Cerebellar nuclear complex (tissue), 1 donor: ENCODE data around the gene METTL26.
A peak's percentile ranks its signal among the peaks of the same experiment; 100 is the strongest.

Experiments
- DNase-seq, 2 experiments: peaks; one replicate each; lab custom pipeline; 2025; lab: John Stamatoyannopoulos, UW

METTL26 gene

DNA sequence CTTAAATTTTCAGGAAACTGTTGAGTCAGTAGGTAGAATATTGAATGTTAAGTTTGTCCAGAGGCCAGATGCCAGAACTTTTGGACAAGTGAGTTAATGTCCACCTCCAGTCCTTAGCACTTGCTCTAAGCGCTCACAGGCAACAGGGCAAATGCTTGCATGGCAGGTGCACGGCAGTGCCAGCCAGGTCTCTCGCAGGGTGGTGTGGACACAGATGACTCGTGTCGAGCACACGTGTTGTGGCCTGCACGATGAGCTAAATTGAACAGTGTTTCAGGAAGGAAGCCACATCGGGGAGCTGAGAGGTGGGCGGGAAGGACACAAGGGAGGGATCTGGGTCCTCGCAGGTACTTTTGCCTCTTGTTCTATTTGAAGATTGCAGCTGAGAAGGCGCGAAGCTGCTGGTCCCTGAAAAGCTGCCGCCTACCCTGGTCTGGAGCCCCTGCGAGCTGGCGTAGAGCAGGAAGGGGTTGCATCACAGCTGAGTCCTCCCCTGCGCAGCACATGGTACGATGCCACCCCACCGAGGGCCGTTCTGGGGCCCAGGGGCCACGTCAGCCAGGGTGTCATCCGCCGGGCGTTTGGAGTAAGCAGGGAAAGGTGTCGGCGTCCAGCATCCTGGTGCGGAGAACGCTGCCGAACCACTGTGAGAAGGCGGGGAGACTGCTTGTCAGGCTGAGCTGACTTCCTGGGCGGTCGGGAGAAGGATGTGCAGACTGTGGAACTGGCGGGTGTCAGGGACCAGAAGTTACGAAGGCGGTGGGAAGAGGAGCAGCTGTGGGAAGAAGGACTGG is 40.0 kb downstream of the METTL26 start:
- peak; percentile 28 to 45 for DNase-seq

DNA sequence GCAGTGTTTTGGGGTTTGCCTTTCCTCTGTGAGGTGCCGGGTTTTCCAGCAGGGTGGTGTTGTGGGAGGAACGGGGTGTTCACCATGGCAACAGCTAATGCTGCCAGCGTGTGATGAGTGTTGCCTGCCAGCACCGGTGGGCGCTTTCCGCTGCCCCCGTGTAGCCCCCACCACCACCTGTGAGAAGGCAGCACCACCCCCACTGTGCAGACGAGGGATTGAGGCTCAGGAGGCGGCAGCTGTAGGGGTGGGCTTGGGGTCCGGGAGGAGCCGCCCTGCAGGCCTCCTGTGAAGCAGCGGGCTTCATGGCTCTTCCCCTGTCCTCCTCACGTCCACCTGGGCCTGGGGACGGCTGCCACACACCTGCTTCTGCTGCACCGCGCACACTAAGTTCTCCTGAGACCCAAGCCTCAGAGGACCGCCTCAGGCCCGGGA is 41.0 kb downstream of the METTL26 start:
- no peak for DNase-seq

DNA sequence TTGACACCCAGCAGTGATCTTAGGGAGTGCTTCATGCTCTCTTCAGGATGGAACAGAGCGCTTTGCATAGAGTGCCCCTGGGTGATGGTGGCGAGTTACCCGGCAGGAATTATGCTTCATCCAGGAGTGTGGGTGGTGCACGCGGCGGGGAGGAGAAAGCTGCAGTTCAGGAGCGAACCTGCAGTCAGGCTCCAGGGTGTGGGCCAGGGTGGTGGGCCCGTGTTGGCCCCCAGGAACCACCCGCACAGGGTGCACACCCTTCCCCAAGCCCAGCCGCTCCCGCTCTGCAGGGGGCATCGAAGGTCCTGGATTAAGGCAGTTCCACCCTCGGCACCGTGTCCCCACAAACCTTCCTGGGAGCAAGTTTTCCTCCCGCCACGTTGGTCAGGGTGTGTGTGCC is 42.3 kb downstream of the METTL26 start:
- DNase-seq = no peak

DNA sequence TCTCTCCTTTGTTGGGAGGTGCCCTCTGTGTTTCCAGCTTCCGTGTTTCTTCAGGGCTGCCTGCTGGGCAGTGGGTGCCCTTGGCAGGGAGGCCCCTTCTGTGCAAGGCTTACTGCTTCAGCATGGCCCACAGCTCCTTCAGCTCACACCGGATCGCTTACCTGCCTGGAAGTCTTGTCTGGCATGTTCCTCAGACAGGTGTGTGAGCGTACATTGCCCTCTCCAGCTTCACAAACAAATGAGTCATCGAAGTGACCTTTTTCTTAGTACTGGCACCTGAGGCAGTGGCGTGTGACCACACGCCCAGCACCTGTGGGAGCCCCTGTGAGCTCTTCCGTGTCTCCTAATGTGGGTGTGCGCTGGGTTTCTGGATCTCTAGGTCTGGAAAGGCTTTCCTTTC is 42.7 kb downstream of the METTL26 start:
- DNase-seq = no peak

DNA sequence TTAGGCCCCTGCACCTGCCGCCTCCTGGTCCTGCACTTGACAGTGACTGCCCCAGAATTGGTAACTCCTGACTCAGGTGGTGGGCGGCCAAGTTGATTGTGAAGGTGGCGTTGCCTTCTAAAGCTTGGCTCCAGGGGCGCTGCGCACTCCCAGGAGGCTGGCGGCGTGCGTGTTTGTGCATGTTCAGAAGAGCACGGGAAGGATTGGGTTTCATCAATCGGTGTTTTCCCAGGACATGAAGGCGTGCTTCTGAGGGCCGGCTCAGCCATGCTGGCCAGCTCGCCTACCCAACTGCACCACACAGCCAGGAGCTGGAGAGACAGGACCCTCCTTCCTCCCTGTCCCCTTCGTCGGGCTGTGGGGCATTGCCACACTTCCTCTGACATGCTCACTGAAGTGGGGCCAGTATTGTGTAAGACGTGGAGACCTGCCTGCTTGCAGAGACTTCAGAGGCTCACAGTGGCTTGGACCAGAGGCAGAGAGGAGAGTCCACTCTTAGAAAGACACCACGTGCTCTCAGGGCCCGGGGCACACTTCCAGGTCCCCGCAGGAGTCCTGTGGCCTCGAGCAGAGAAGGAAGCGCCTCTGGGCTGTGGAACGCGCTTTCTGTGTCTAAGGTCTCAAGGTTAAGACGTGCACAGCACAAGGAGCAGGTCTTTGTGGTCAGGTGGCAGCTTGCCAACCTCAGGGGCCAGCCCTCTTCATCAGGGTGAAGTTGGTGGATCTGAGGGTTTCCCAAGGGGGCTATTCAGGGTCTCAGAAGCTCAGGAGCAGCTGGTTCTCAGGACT is 43.4 kb downstream of the METTL26 start:
- DNase-seq = no peak

DNA sequence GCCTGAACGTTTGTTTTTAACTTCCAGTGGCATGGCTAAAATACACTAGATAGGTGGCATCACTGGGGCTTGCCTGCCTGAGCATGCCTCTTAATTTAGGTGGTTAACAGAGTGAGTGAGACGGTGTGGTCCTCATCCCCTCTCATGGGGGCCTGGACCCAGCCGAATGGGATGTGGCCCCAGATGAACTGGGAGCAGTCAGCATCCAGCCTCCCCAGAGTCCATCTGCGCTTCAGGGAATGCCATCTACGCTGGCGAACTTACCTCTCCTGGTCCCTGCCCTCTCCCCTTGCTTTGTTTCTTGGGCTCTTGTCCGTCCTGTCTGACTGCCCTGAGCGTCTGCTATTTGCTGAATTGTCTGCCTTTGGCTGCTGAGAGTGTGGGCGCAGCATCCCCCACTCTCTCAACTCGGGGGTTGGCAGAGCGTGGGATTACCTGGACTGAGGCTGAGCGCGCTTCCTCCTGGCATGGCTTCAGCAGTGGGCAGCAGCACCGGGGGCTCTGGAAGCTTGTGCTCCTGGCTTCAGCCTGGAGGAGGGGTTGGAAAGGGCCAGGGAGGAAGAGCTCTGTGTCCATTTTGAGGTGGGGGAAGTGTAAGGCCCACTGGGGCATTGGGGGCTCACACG is 44.1 kb downstream of the METTL26 start:
- no peak for DNase-seq

DNA sequence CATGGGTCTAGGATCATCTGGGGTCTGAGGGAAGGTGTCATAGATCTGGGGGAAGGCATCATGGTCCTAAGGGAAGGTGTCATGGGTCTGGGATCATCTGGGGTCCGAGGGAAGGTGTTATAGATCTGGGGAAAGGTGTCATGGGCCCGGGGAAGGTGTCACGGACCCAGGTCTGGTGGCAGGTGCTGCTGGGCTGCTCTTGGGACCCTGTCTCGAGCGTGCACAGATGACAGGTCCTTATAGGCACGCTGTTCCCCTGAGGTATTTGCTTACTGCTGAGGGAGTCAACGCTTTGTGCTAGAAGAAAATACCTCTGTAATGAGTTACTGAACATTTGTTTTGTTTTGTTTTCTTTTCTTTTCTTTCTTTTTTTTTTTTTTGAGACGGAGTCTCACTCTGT is 44.9 kb downstream of the METTL26 start:
- no peak for DNase-seq

DNA sequence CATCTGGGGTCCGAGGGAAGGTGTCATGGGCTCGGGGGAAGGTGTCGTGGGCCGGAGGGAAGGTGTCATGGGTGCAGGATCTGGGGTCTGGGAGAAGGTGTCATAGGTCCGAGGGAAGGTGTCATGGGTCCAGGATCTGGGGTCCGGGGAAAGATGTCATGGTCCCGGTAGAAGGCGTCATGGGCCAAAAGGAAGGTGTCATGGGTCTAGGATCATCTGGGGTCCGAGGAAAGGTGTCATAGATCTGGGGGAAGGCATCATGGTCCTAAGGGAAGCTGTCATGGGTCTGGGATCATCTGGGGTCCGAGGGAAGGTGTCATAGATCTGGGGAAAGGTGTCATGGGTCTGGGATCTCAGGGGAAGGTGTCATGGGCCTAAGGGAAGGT is 45.3 kb downstream of the METTL26 start:
- no peak for DNase-seq

DNA sequence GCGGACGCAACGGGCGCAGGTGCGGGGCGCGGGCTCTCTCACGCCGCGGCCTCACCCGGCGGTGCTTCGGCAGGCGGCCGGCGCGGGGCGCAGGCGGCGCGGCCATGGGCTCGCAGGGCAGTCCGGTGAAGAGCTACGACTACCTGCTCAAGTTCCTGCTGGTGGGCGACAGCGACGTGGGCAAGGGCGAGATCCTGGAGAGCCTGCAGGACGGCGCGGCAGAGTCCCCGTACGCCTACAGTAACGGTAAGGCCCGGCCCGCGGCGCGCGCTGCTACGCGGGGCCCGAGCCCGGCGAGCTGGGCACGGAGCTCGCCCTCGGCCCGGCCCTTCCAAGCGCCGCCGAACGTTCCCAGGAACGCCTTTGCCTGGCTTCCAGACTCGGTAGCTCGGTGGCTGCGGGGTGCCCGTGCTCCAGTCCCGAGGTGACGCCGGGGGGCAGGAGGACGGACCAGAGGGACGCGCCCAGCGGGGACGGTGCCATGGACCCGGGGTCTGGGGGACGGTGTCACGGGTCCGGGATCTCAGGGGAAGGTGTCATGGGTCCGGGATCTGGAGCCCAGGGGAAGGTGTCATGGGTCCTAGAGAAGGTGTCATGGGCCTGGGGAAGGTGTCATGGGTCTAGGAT is 45.8 kb downstream of the METTL26 start:
- DNase-seq = no peak

DNA sequence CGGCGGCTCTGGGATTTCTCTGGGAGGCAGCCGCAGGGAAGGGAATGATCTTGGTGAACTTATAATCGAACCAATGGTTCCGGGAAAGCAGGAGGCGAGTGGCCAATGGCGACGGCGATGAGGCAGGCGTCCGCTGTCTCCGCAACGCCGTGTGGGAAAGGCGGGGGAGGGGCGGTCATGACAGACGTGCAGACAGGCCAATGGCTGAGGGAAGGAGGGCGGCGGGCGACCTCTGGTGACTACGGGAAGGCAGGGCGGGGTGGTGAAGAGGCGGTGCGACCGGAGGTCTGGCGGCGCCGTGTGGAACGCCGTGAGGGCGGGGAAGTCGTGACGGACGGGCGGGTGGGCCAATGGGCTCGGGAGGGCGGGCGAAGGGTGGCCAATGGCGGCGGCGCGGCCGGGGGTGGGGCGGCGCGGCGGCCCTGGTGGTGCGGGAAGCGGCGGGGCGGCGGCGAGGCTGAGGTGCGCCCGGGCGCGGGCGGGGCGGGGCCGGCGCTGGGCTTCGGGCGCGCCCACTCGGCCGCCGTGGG is 46.4 kb downstream of the METTL26 start, which contains the start of gene RAB40C:
Gene RAB40C, plus strand, starts transcription at position 409 of the 530 bp plus-strand sequence. CDS start 226 bp downstream, outside the sequence.
- peak; percentile 95 for DNase-seq

DNA sequence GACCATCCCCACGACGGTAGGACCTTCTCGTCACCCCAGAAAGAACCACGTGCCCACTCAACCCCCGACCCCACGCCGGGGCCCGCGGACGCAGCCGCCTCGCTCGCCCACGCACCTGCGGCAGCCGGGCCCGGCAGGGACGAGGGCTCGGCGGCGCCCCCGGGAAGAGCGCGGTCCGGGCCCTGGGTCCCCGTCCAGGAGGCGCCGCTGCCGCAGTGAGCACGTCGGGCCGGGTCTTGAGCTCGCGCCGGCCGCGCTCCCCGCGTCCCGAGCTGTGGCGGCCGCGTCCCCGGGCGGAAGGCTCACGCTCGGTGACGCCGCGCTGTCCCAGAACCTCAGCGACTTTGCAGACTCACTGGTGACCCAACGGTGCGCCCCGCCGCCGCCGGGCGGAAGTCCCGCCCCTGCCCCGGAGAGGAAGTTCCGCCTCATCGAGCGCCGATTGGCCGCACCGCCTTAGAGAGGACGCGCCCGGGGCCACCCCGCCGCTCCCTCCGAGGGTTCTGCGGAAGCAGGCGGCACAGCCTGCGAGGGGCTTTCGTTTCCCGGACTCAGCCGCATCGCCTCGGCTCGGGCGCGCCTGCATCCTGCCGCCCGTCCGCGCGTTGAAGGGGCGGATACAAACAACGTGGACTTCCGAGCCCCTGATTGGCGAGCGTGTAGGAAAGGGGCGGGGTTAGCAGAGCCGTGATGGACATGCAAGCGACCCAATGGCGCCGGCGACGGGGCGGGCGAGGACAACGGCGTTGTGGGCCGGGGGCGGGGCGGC is 47.0 kb downstream of the METTL26 start:
- peak; percentile 84 to 89 for DNase-seq

DNA sequence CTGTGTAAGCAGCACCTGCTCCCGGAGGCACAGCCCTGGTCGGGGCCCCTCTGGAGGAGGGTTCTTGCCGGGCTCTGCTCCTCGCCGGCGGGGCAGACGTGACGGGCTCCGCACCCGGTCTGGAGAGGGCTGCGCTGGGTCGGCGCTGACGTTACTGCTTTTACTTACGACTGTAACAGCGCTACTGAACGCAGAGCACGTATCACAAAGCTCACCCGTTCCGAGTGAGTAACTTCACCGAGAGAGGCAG is 47.5 kb downstream of the METTL26 start:
- no peak for DNase-seq

DNA sequence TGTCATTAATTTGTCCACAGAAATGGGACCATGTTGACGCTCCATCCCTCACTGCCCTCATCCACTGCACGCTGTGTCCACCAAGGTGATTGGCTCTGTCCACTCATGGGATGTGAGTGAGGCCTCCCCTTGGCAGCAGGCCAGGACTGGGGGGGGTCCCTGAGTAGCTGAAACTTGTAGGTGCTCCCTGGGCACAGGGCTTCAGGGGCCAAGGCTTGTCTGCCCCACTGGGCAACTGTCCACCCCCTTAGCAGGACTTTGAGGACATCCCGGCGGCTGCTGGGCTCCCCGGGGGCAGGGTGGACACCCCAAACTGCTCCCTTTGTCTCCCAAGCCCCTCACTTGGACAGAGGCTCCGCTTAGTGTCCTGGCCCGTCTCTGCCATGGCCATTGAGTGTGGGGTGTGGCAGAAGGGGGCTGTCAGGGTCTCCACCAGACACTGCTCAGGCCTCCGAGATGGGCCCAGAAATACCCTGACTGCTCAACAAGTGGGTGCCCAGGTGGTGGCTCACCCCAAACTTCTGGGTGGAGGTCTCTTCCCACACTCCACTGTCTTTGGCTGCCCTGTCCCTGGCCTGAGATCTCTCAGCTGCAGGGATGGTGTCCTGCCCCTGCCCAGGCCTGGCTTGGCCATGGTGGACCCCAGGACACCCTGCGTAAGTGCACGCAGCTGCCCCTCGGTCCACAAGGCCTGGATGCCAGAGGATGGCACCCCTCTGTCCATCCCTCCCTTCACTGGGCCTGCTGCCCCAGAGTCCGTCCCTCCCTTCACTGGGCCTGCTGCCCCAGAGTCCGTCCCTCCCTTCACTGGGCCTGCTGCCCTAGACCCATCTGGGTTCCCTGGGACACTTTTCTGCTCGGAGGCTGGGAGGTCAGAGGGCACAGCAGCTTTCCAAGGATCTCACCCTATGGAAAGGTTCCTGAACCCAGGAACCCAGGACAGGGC is 49.2 kb downstream of the METTL26 start:
- no peak for DNase-seq

DNA sequence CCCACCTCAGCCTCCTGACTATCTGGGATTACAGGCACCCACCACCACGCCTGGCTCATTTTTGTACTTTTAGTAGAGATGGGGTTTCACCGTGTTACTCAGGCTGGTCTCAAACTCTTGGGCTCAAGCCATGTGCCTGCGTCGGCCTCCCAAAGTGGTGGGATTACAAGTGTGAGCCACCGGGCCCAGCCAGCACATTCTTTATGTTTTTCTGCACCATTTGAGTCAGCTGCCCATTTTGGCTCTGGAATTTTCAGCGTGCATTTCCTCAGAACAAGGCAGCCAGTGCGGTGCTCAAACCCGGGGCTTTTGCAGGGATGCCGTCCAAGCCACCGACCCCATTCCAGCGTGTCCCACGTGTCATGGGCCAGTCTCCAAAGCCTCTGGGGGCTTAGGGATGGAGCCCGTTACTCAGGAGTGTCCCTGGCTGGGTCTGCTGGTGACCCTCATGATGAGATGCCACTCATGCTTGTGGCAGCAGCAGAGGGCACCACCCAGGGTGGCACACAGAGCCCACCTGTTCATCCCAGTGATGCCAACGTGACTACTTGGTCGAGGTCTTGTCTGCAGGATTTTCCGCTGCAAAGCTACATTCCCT is 50.0 kb downstream of the METTL26 start:
- no peak for DNase-seq

DNA sequence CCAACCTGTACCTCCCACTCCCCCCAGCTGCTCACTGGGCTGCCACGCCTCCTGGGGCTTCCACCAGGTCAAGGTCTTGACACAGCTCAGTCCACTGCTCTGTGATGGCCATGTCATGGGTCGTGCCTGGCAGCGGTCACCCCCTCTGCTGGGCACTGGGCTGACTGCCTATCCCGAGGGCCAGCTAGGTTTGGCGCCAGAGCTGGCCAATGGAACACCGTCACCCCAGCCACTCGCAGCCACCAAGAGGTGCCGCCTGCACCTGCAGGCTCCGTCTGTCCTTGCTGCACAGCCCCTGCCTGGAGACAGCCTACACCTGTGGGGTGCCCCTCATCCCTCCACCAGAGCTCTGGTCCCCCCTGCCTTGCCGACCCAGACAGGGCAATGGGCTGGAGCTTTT is 50.8 kb downstream of the METTL26 start:
- no peak for DNase-seq
